HepG2 (cell line): ENCODE measurements around the gene UQCRHL. TPM values are rescaled to one million over a fixed set of nuclear protein-coding genes. Genes with fewer than 3 reads are reported as not detected.
A peak's percentile ranks its signal among the peaks of the same experiment; 100 is the strongest.

Experiments
- ARID3A ChIP-seq: IDR thresholded peaks from 2 replicates; pipeline ENCODE4 v1.6.1; 2012; ENCODE audit warnings: low read depth, low read length, improper control_type of control experiment
- CBFB ChIP-seq: sonication (generic); formaldehyde crosslinking; IDR thresholded peaks from 2 replicates; pipeline ENCODE4 v1.4.0; 2020; ENCODE audit warnings: missing genetic modification reagents
- FOXA1 ChIP-seq, 2 experiments: fragments of 450-650 bp in 1 of 2; sonication (generic) in 1 of 2; formaldehyde crosslinking in 1 of 2; IDR thresholded peaks; 2 replicates each; pipeline versions ENCODE4 v1.4.0 to v1.6.1; 2016 to 2020; ENCODE audit warnings: missing genetic modification reagents in 1 of 2
- FOXK1 ChIP-seq: sonication (generic); formaldehyde crosslinking; IDR thresholded peaks from 2 replicates; pipeline ENCODE4 v1.4.0; 2020; ENCODE audit warnings: low read depth, missing genetic modification reagents, borderline replicate concordance
- KMT2B ChIP-seq: IDR thresholded peaks from 2 replicates; pipeline ENCODE4 v1.6.1; 2016; ENCODE audit warnings: missing genetic modification reagents, missing compliant biosample characterization
- POLR2G ChIP-seq: fragments of 200-400 bp; formaldehyde crosslinking; IDR thresholded peaks from 2 replicates; pipeline ENCODE4 v1.6.1; 2018; ENCODE audit warnings: mild to moderate bottlenecking, low read depth, low read length, moderate library complexity
- SAFB2 ChIP-seq: sonication (generic); formaldehyde crosslinking; IDR thresholded peaks from 2 replicates; pipeline ENCODE4 v1.5.1; 2020; ENCODE audit warnings: missing genetic modification reagents, low read depth, mild to moderate bottlenecking, borderline replicate concordance
- SP1 ChIP-seq, 2 experiments: fragments of 450-650 bp in 1 of 2; sonication (generic) in 1 of 2; formaldehyde crosslinking in 1 of 2; IDR thresholded peaks; 2 replicates each; pipeline versions ENCODE4 v1.4.0 to v1.6.1; 2016 to 2020; ENCODE audit warnings: missing genetic modification reagents in 1 of 2
- XBP1 ChIP-seq: sonication (generic); formaldehyde crosslinking; IDR thresholded peaks from 2 replicates; pipeline ENCODE4 v1.5.0; 2020; ENCODE audit warnings: missing genetic modification reagents
- YEATS2 ChIP-seq: sonication (generic); formaldehyde crosslinking; IDR thresholded peaks from 2 replicates; pipeline ENCODE4 v1.4.0; 2020; ENCODE audit warnings: missing genetic modification reagents, borderline replicate concordance
- ZBTB2 ChIP-seq: sonication (generic); formaldehyde crosslinking; IDR thresholded peaks from 2 replicates; pipeline ENCODE4 v1.8.0; 2022; ENCODE audit warnings: low read depth, missing genetic modification reagents
- ZBTB4 ChIP-seq: sonication (generic); formaldehyde crosslinking; IDR thresholded peaks from 2 replicates; pipeline ENCODE4 v1.4.0; 2020; ENCODE audit warnings: missing genetic modification reagents, mild to moderate bottlenecking, borderline replicate concordance
- ZBTB7B ChIP-seq: sonication (generic); formaldehyde crosslinking; IDR thresholded peaks from 2 replicates; pipeline ENCODE4 v1.4.0; 2020; ENCODE audit warnings: missing genetic modification reagents
- ZFP82 ChIP-seq: sonication (generic); formaldehyde crosslinking; IDR thresholded peaks from 2 replicates; pipeline ENCODE4 v1.5.1; 2020; ENCODE audit warnings: mild to moderate bottlenecking, missing genetic modification reagents, borderline replicate concordance
- ZNF292 ChIP-seq: sonication (generic); formaldehyde crosslinking; IDR thresholded peaks from 2 replicates; pipeline ENCODE4 v1.8.1; 2022; ENCODE audit warnings: mild to moderate bottlenecking, low read depth, missing genetic modification reagents, borderline replicate concordance
- ZNF326 ChIP-seq: sonication (generic); formaldehyde crosslinking; IDR thresholded peaks from 2 replicates; pipeline ENCODE4 v1.4.0; 2020; ENCODE audit warnings: missing genetic modification reagents, borderline replicate concordance
- ZNF615 ChIP-seq: sonication (generic); formaldehyde crosslinking; IDR thresholded peaks from 2 replicates; pipeline ENCODE4 v1.5.0; 2020; ENCODE audit warnings: mild to moderate bottlenecking, missing genetic modification reagents, borderline replicate concordance
- ZNF672 ChIP-seq: sonication (generic); formaldehyde crosslinking; IDR thresholded peaks from 2 replicates; pipeline ENCODE4 v1.8.1; 2022; ENCODE audit warnings: missing genetic modification reagents
- ZSCAN21 ChIP-seq: sonication (generic); formaldehyde crosslinking; IDR thresholded peaks from 2 replicates; pipeline ENCODE4 v1.8.0; 2022; ENCODE audit warnings: mild to moderate bottlenecking, missing genetic modification reagents, moderate library complexity, borderline replicate concordance
- ZZZ3 ChIP-seq: sonication (generic); formaldehyde crosslinking; IDR thresholded peaks from 2 replicates; pipeline ENCODE4 v1.4.0; 2020; ENCODE audit warnings: missing genetic modification reagents, mild to moderate bottlenecking, borderline replicate concordance
- polyA plus RNA-seq, 8 experiments: library from polyadenylated mRNA; depleted of rRNA in 3 of 8; stranded (reverse) in 7 of 8; unstranded in 1 of 8; fragments of >200 nt; fragmentation: Illumina TruSeq in 4 of 8; extraction: Trizol in 4 of 8; gene quantifications; 2 replicates each; pipeline versions ENCODE4 v1.2.1 to v1.2.3, GENCODE V29; 2011 to 2016; ENCODE audit warnings: low read depth in 4 of 8, missing spikeins in 1 of 8, mixed read lengths in 1 of 8; ENCODE audit not compliant: insufficient read depth in 1 of 8
- total RNA-seq, 5 experiments: library from RNA; depleted of rRNA; stranded (reverse); fragments of >200 nt; fragmentation: Illumina TruSeq; extraction: Trizol; gene quantifications; 2 replicates each; pipeline ENCODE4 v1.2.3, GENCODE V29; 2016; ENCODE audit warnings: low read depth in 1 of 5
- TF ChIP-seq, protein P1 (sequence below): sonication (generic); formaldehyde crosslinking; IDR thresholded peaks from 2 replicates; pipeline ENCODE4 v1.4.0; 2020; ENCODE audit warnings: mild to moderate bottlenecking, low read depth, missing genetic modification reagents

UQCRHL gene
- total and polyA plus RNA-seq, 2 of the 13 experiments (the other 11 are each of a cell fraction or from before 2014, with no cell fraction given): 1.8 to 2.3 TPM

DNA sequence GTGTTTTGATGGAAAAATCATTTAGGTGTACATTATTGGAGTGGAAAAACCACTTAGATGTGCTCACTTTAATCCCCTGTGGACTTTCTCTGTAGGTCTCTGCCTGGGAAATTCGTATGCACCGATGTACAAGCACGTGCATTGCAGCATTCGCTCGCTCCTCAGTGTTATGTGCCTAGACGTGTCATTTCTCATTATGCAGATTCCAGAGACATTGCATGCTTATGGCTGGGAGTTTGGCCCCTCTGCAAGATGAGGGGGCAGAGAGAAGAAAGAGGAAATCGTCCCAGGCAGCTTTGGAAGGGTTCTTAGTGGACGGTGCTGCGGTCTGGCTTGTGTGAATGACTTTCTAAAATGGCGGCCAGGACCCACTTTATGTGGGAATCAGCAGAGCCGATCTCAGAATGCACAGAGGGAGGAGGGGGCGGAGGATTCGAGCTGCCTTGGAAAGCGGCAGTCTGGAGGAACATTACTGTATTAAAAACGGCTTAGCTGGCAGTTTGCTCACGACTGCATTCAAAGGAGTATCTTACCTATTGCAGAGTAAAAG lies 42.4 kb upstream of the UQCRHL start (continued):
- no peak for TF ChIP-seq SAFB2 (CRISPR knock-in tag)
- peak; percentile 8; the same call in 1 of the 2 replicates for TF ChIP-seq ZNF292
- TF ChIP-seq FOXA1 (IDR thresholded peaks at IDR 0.05): no peak
- no peak; the same call in 1 of the 2 replicates for TF ChIP-seq FOXA1 (CRISPR knock-in tag; IDR thresholded peaks at IDR 0.05)
- no peak for TF ChIP-seq ZNF326 (CRISPR knock-in tag)
- no peak for TF ChIP-seq XBP1
- no peak for TF ChIP-seq ARID3A
- TF ChIP-seq ZFP82: no peak
- no peak for TF ChIP-seq ZBTB2 (CRISPR knock-in tag)
- TF ChIP-seq ZBTB4 (CRISPR knock-in tag): 0 out of 2 replicates have a peak, but pooled peaks have one; percentile 11
- 0 out of 2 replicates have a peak, but pooled peaks have one; percentile 10 for TF ChIP-seq ZBTB7B (CRISPR knock-in tag)
- no peak for TF ChIP-seq ZSCAN21
- TF ChIP-seq ZZZ3 (CRISPR knock-in tag): no peak
- TF ChIP-seq ZNF615: no peak
- TF ChIP-seq ZNF672 (CRISPR knock-in tag): no peak
- TF ChIP-seq FOXK1 (CRISPR knock-in tag): no peak
- TF ChIP-seq, protein P1, sequence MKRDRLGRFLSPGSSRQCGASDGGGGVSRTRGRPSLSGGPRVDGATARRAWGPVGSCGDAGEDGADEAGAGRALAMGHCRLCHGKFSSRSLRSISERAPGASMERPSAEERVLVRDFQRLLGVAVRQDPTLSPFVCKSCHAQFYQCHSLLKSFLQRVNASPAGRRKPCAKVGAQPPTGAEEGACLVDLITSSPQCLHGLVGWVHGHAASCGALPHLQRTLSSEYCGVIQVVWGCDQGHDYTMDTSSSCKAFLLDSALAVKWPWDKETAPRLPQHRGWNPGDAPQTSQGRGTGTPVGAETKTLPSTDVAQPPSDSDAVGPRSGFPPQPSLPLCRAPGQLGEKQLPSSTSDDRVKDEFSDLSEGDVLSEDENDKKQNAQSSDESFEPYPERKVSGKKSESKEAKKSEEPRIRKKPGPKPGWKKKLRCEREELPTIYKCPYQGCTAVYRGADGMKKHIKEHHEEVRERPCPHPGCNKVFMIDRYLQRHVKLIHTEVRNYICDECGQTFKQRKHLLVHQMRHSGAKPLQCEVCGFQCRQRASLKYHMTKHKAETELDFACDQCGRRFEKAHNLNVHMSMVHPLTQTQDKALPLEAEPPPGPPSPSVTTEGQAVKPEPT (CRISPR knock-in tag): no peak
- TF ChIP-seq SP1 (IDR thresholded peaks at IDR 0.05): no peak
- peak; percentile 17; the same call in 1 of the 2 replicates for TF ChIP-seq SP1 (CRISPR knock-in tag; IDR thresholded peaks at IDR 0.05)
- no peak for TF ChIP-seq CBFB
- peak; percentile 56; the same call in 1 of the 2 replicates for TF ChIP-seq KMT2B
- no peak for TF ChIP-seq YEATS2
- TF ChIP-seq POLR2G: peak; percentile 12; the same call in 1 of the 2 replicates
